ENCODE measurements around the gene OSGIN1.

OSGIN1 gene

GRCh38 chr16:83926726-83927397, 26.2 kb upstream of the OSGIN1 start:
- peak; percentile 6 for DNase-seq (ENCODE audit: low read depth, low spot score)

GRCh38 chr16:83928341-83929055, 24.5 kb upstream of the OSGIN1 start:
- no peak for DNase-seq (ENCODE audit: low read depth, low spot score)

DNA sequence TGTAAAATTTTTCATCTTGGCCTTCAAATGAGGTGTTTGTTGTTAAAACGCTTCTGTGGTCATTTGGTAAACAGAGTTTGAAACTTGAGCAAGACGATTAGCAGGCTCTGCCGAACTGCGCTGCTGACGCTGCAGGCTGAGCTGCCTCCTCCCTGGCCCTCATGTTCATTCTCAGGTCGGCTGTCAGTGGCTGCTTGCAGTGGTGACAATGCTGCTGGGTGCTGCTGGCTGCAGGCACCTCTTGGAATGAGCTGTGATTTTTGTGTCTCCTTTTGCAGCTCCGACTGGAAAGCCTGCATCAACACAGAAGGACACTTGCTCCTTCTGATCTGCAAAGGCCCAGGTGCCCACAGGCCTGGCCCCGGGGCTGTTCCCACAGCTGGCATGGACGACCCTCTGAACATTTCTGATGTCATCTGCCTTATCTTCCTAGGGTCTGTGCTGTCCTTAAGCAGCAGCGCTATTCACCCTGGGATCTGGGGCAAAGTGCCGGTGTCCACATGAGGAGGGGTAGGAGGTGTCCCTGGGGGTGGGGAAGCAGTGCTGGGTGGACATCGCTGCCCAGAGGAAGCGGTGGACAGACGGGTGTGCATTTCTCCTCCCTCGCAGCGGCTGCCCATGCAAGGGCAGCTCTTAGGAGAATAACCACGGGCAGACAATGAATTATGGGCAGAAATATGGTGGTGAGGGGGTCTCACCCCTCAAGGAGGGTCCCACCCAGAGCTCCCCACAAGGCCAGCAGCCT, 23.1 kb upstream of the OSGIN1 start:
- no peak for DNase-seq (ENCODE audit: low read depth, low spot score)

- DNase-seq (ENCODE audit: low read depth, low spot score), result no peak
Measured at GRCh38 chr16:83930730-83931500, 22.1 kb upstream of the OSGIN1 start.

- no peak for DNase-seq (ENCODE audit: low read depth, low spot score)
Measured at GRCh38 chr16:83931556-83931955, 21.5 kb upstream of the OSGIN1 start.

- no peak for DNase-seq (ENCODE audit: low read depth, low spot score)
Measured at GRCh38 chr16:83932304-83932703, 20.7 kb upstream of the OSGIN1 start.

- DNase-seq (ENCODE audit: low read depth, low spot score), result no peak
Measured at GRCh38 chr16:83932955-83933673, 19.9 kb upstream of the OSGIN1 start.

DNA sequence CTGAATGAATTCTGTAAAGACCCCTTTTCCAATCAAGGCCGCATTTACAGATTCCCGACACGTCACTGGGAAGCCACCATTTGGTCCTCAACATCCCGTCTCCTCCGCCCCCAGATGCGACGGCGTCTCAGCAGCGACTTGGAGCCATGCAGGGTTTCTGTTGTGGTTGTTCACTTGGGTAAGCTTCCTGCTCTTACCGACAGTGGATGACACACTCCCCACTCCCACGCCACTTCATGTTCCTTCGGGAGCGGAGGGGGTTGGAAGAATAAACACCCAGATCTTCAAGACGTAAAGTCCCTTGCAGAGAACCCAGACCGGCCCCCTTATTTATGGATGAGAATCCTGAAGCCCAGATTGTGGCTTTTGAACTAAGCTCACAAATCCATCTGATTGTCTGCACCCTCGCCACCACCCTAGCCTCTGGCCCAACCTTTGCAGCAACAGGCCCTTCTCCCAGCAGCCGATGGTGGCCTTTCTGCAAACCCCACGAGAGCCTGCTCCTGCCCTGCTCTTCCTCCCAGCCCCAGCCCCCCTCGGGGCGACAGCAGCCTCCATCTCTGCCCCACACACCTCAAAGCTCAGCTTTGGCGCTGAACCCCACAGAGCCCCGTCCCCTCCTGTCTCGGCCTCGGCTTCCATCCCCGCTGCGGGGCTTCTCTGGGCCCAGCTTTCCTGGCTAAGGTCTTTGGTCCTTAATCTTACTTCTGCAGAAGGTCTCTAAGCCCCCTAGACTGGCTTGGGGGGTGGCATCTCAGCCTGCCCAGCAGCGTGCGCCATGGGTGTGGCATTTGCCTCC, 19.0 kb upstream of the OSGIN1 start:
- DNase-seq (ENCODE audit: low read depth, low spot score), result no peak

DNA sequence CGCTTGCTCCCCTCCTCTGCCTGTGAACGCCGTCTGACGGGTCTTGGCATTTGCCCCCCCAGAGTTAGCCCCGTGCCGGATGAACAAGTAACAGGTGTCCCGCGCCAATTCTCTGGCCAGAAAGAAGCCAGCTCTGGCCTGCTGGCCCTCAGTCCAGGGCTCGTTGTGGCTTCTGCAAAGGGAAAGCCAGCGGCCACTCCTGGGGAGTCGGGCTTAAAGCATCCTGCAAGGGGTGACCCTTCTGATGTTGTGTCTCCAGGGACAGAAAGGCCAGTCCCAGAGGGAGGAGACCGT, 18.4 kb upstream of the OSGIN1 start:
- DNase-seq (ENCODE audit: low read depth, low spot score), result no peak

GRCh38 chr16:83935005-83935857, 17.8 kb upstream of the OSGIN1 start:
- no peak for DNase-seq (ENCODE audit: low read depth, low spot score)

DNA sequence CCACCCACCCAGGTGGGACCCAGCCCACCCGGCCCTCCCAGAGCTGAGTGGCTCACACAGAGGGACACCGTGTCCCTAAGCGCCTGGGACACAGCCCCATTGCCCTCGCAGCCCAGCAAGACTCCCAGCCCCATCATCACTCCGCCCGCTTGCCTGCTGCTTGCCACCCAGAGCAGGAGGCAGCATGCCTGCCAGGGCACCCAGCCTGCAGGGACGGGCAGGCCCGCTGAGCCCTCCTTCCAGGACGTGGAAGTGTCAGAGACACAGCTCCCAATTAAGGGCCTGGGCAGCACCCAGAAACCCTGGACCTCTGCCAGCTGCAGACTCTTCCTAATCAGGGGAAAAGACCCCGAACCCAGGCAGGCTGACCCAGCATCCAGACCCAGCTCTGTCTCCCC, 17.2 kb upstream of the OSGIN1 start:
- no peak for DNase-seq (ENCODE audit: low read depth, low spot score)

DNA sequence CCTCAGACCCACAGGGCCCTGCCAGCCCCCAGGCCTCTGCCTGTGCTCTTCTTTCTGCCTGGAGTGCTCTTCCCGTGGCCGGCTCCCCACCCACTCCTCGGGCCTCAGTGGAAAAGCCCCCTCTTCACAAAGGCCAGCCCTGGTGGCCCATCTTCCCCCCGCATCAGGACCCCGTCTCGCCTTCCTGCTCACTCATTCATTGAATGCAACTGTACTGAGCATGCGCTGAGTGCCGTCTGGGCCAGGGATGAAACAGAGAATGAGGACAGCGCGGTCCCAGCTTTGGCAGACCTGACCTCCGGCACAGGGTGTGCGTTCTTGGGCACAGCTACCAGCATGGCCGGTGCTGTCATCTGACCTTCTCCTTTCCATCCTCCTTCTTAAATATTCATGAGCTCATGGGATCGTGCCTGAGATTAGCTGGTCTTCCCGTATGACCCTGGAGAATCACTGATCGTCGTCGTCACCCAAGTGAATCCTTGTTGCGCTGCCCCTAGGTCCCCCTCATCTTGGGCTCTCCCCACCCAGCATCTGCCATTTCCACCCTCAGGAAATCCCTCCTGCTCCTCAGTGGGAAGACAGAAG, 16.4 kb upstream of the OSGIN1 start:
- DNase-seq (ENCODE audit: low read depth, low spot score), result no peak

DNA sequence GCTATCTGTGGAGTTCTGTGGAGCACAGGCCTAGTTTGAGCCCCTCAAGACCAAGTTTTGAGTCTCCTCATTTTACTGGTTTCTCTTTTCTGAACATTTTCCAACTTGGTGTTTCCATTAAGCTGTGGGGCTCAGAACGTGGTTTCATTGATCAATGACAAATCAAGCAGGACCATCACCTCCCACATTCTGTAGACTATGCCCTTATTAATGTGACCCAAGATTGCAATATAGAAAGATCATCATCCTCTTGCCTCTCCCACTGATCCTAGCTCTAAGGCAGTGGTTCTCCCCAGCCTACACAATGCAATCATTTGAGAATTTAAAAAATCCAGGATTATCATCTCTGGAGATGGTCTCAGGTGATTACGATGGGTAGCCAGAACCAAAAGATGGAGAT, 15.8 kb upstream of the OSGIN1 start:
- DNase-seq (ENCODE audit: low read depth, low spot score), result no peak

GRCh38 chr16:83937922-83938885, 14.8 kb upstream of the OSGIN1 start:
- DNase-seq (ENCODE audit: low read depth, low spot score), result no peak

GRCh38 chr16:83939266-83939855, 13.7 kb upstream of the OSGIN1 start:
- DNase-seq (ENCODE audit: low read depth, low spot score), result no peak

DNA sequence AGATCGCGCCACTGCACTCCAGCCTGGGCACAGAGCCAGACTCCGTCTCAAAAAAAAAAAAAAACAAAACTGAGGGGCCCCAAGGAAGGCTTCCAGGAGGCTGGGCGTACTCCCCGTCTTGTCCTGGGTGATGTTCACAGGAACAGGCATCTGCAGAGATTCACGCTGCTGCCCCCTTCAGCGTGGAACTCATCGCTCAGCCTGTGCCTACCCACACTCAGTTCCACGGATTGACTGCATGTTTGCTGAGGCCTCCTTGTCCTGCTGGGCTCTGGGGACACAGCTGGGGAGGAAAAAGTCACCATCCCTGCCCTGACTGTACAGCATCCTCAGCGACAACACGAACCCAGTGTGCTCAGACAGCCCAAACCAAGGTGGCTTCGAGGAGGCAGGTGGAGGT, 12.9 kb upstream of the OSGIN1 start:
- no peak for DNase-seq (ENCODE audit: low read depth, low spot score)

DNA sequence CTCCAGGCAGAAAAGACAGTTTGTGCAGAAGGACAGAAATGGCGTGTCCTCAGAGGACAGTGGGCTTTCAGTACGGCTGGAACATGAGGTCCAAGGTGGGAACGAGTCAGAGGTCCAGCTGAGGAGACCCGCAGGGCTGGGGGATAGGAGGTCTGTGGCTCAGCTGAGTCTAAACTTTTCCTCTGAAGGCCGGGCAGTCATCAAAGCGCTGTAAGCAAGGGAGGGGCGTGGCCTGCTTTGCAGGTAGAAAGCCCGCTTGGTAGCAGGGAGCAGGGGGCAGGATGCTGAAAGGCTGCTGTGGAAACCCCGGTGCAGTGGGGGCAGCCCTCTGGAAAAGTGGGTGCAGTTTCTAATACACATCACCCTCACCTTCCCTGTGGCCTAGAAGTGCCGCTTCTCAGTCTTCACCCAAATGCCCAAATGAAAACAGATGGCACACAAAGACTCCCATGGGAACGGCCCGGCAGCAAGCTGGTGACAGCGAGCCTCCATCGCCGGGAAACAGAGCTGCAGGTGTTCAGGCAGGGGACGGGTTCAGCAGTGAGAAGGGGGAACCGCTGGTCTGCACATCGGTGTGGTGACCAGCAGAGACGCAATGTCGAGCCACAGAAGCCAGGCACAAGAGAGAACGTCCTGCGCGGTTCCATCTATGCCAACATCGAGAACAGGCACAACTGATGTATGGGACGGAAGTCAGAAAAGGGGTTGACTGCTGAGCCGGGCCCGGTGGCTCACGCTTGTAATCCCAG, 12.2 kb upstream of the OSGIN1 start:
- no peak for DNase-seq (ENCODE audit: low read depth, low spot score)

All from smooth muscle cell of the brain vasculature (primary cell).